ENCODE results near the gene QARS1.

- TF ChIP-seq RBBP5 (IDR thresholded peaks at IDR 0.05; ENCODE audit: borderline replicate concordance, low read depth, low read length): no peak
- TF ChIP-seq POLR2AphosphoS5 (IDR thresholded peaks at IDR 0.05; ENCODE audit: low read depth, low read length): no peak
- TF ChIP-seq CTCF (IDR thresholded peaks at IDR 0.05; ENCODE audit: control extremely low read depth in 1 of 3, insufficient read depth in 1 of 3, low read depth in 1 of 3, low read length in 3 of 3): no peak
- no peak for TF ChIP-seq EGR1 (IDR thresholded peaks at IDR 0.05; ENCODE audit: borderline replicate concordance, low read depth, low read length)
- TF ChIP-seq ZNF274 (IDR thresholded peaks at IDR 0.05; ENCODE audit: borderline replicate concordance, extremely low read depth, low read length): no peak
Observed at GRCh38 chr3:49119036-49119435, 14.5 kb upstream of the QARS1 start.

Data from H1 (cell line).